Measurements from ENCODE around the gene HBQ1.
"Not testable (repeated sequence)": the region's sequence is repeated elsewhere in the genome, so short reads cannot be mapped to it uniquely, and the experiment has no call there.

HBQ1 gene

GRCh38 chr16:180101-180675 lies at the start of gene HBQ1:
Gene HBQ1, plus strand, starts transcription at chr16:180459. Its CDS starts 28 bp downstream, at chr16:180487.
- DNase-seq (ENCODE audit: low read depth), result peak; percentile 27

GRCh38 chr16:130533-131173 lies 49.6 kb upstream of the HBQ1 start:
- no peak for DNase-seq (ENCODE audit: low read depth)

GRCh38 chr16:132120-132519 lies 48.1 kb upstream of the HBQ1 start:
- no peak for DNase-seq (ENCODE audit: low read depth)

GRCh38 chr16:133716-134115 lies 46.5 kb upstream of the HBQ1 start:
- DNase-seq (ENCODE audit: low read depth), result no peak

GRCh38 chr16:138049-138417 lies 42.2 kb upstream of the HBQ1 start:
- DNase-seq (ENCODE audit: low read depth), result no peak

GRCh38 chr16:140175-140857 lies 39.9 kb upstream of the HBQ1 start:
- no peak for DNase-seq (ENCODE audit: low read depth)

- no peak for DNase-seq (ENCODE audit: low read depth)
These were observed 37.8 kb upstream of the HBQ1 start for GRCh38 chr16:142405-142967.

- DNase-seq (ENCODE audit: low read depth), result no peak
These were observed 37.2 kb upstream of the HBQ1 start for GRCh38 chr16:143047-143446.

GRCh38 chr16:143456-143855 lies 36.8 kb upstream of the HBQ1 start:
- no peak for DNase-seq (ENCODE audit: low read depth)

GRCh38 chr16:144797-145252 lies 35.4 kb upstream of the HBQ1 start:
- DNase-seq (ENCODE audit: low read depth), result no peak

- DNase-seq (ENCODE audit: low read depth), result no peak
These were observed 33.6 kb upstream of the HBQ1 start for GRCh38 chr16:146646-147045.

- no peak for DNase-seq (ENCODE audit: low read depth)
These were observed 31.1 kb upstream of the HBQ1 start for GRCh38 chr16:149024-149660.

- DNase-seq (ENCODE audit: low read depth), result no peak
These were observed 27.8 kb upstream of the HBQ1 start, which contains the start of gene HBZ for GRCh38 chr16:152141-153128. Gene HBZ, plus strand, starts transcription at chr16:152644. Its CDS starts 266 bp downstream, at chr16:152910.

- DNase-seq (ENCODE audit: low read depth), result not testable (repeated sequence)
These were observed 27.1 kb upstream of the HBQ1 start for GRCh38 chr16:153129-153521.

- not testable (repeated sequence) for DNase-seq (ENCODE audit: low read depth)
These were observed 26.6 kb upstream of the HBQ1 start for GRCh38 chr16:153550-154216.

GRCh38 chr16:154217-155030 lies 25.8 kb upstream of the HBQ1 start:
- DNase-seq (ENCODE audit: low read depth), result no peak

GRCh38 chr16:155031-155398 lies 25.2 kb upstream of the HBQ1 start:
- DNase-seq (ENCODE audit: low read depth), result no peak

- DNase-seq (ENCODE audit: low read depth), result no peak
These were observed 21.0 kb upstream of the HBQ1 start for GRCh38 chr16:159136-159849.

- not testable (repeated sequence) for DNase-seq (ENCODE audit: low read depth)
These were observed 20.0 kb upstream of the HBQ1 start for GRCh38 chr16:160242-160641.

Measured in stimulated activated CD8-positive, alpha-beta memory T cell treated with anti-CD3 and anti-CD28 coated beads, Interleukin-12 subunit alpha, Interleukin-12 subunit beta, amount 100 ng/mL, for 4 hours (primary cell).